ENCODE measurements around the gene MSL3.

MSL3 gene

DNA sequence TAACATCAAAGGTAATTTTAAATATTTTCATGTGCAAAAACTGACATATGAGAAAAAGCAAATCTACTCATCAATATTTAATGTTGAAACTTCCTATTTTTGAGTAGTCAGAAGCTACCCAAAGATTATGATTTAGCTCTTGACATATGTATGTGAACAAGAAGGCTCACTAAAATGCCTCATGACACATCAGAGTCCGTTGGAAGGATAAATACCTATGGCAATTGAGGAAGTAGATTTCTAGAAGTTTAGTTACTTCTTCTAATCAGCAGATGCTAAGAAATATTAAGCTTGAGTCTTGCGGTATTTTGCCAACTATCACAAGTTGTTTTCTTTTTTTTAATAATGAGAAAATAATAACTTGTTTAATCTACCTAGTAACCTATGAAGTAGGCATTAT, 55.3 kb downstream of the MSL3 start:
- TF ChIP-seq BCL11B (tag by site-specific recombination; IDR thresholded peaks at IDR 0.05; ENCODE audit: low read depth): no peak
- TF ChIP-seq HOXC10 (CRISPR knock-in tag; IDR thresholded peaks at IDR 0.05): no peak
- no peak for TF ChIP-seq ZNF677 (tag by site-specific recombination; IDR thresholded peaks at IDR 0.05)
- TF ChIP-seq ZBTB7A (tag by site-specific recombination; IDR thresholded peaks at IDR 0.05; ENCODE audit: low read depth): no peak
- TF ChIP-seq, protein P1, sequence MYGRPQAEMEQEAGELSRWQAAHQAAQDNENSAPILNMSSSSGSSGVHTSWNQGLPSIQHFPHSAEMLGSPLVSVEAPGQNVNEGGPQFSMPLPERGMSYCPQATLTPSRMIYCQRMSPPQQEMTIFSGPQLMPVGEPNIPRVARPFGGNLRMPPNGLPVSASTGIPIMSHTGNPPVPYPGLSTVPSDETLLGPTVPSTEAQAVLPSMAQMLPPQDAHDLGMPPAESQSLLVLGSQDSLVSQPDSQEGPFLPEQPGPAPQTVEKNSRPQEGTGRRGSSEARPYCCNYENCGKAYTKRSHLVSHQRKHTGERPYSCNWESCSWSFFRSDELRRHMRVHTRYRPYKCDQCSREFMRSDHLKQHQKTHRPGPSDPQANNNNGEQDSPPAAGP (tag by site-specific recombination; IDR thresholded peaks at IDR 0.05): no peak
- no peak for TF ChIP-seq ZNF585B (tag by site-specific recombination; IDR thresholded peaks at IDR 0.05)
- TF ChIP-seq ZNF596 (tag by site-specific recombination; IDR thresholded peaks at IDR 0.05): no peak
- H3K27ac ChIP-seq (ENCODE audit: extremely low read depth, low read depth, low read length): no peak overlapping the region
- no peaks in the 10 kb centered on the region for H3K4me1 ChIP-seq (ENCODE audit: control insufficient read depth, insufficient read depth, low read length)
- H3K4me3 ChIP-seq (ENCODE audit: low read depth, low read length): no peak overlapping the region
- no peaks in the 10 kb centered on the region for H3K36me3 ChIP-seq (ENCODE audit: control insufficient read depth in 2 of 2, insufficient read depth in 1 of 2, low read length in 2 of 2)
- no peaks in the 10 kb centered on the region for H3K9me3 ChIP-seq (ENCODE audit: control insufficient read depth, insufficient read depth, low read depth, low read length)
- ChIA-PET POLR2A (no interaction called here), CTCF (interaction anchor here (0.6 kb wide), 1 partner anchor 535 kb away, joined by 3 read pairs; no protein-coding TSS in a partner anchor)
